ENCODE measurements around the gene DYNC1LI1. TPM values are rescaled to one million over a fixed set of nuclear protein-coding genes. Genes with fewer than 3 reads are reported as not detected.

Gene DYNC1LI1
- polyA plus RNA-seq, 2 of the 4 experiments (the other 2 are of a cell fraction): 42.0 to 66.9 TPM

- DNase-seq (ENCODE audit: low read depth in 1 of 2, low spot score in 1 of 2) (no peak), ATAC-seq (no peak), FAIRE-seq (no peak)
- H3K4me1 ChIP-seq: peaks cover 10% of the 10 kb centered on the region; the same call in 1 of the 3 replicates
- 82% methylated on average over 4 of the region's 4 CpGs for WGBS (ENCODE audit: missing lambda C conversion rate)
- no peak overlapping the region for H3K27ac ChIP-seq
- H3K9me3 ChIP-seq: no peaks in the 10 kb centered on the region
- H3K4me2 ChIP-seq: no peak overlapping the region
- ChIA-PET CTCF (no interaction called here), POLR2A (no interaction called here)
- TF ChIP-seq CBX2 (IDR thresholded peaks at IDR 0.05; ENCODE audit: borderline replicate concordance, low read depth): no peak
- TF ChIP-seq MYC (IDR thresholded peaks at IDR 0.05; ENCODE audit: borderline replicate concordance, low read length): no peak
- TF ChIP-seq HOXB13 (CRISPR knock-in tag; IDR thresholded peaks at IDR 0.05; ENCODE audit: low read depth): no peak
- TF ChIP-seq CHD4 (IDR thresholded peaks at IDR 0.05; ENCODE audit: borderline replicate concordance): no peak
- no peak for TF ChIP-seq SREBF2 (IDR thresholded peaks at IDR 0.05)
- TF ChIP-seq MAZ (IDR thresholded peaks at IDR 0.05; ENCODE audit: borderline replicate concordance, low read depth, low read length): no peak
- no peak for TF ChIP-seq EHF (CRISPR knock-in tag; IDR thresholded peaks at IDR 0.05)
- TF ChIP-seq RCOR1 (IDR thresholded peaks at IDR 0.05; ENCODE audit: low read depth, low read length): no peak
- H3K4me3 ChIP-seq: no peak overlapping the region
These were observed 25.7 kb upstream of the DYNC1LI1 start for GRCh38 chr3:32596282-32596908.

- DNase-seq (ENCODE audit: low read depth in 1 of 2, low spot score in 1 of 2) (no peak), ATAC-seq (no peak), FAIRE-seq (no peak)
- no peak overlapping the region for H3K4me2 ChIP-seq
- no peak overlapping the region for H3K27ac ChIP-seq
- POLR2A ChIA-PET: no interaction called here
- H3K4me1 ChIP-seq: peaks cover 10% of the 10 kb centered on the region; the same call in 1 of the 3 replicates
- no peak overlapping the region for H3K4me3 ChIP-seq
- TF ChIP-seq RNF2 (IDR thresholded peaks at IDR 0.05; ENCODE audit: borderline replicate concordance, low read depth) (no peak), CBX2 (IDR thresholded peaks at IDR 0.05; ENCODE audit: borderline replicate concordance, low read depth) (no peak), TFCP2L1 (CRISPR knock-in tag; IDR thresholded peaks at IDR 0.05) (no peak), JUNB (IDR thresholded peaks at IDR 0.05) (no peak), CHD2 (IDR thresholded peaks at IDR 0.05; ENCODE audit: low read length, partially characterized antibody) (no peak), MAZ (IDR thresholded peaks at IDR 0.05; ENCODE audit: borderline replicate concordance, low read depth, low read length) (no peak), NPAS2 (CRISPR knock-in tag; IDR thresholded peaks at IDR 0.05; ENCODE audit: borderline replicate concordance) (no peak), POLR2A (IDR thresholded peaks at IDR 0.05; ENCODE audit: low read length) (no peak), NFE2L2 (conservative IDR thresholded peaks at IDR 0.05; ENCODE audit: low read length) (no peak), SMC3 (IDR thresholded peaks at IDR 0.05) (no peak), RCOR1 (IDR thresholded peaks at IDR 0.05; ENCODE audit: low read depth, low read length) (no peak), MAFK (IDR thresholded peaks at IDR 0.05; ENCODE audit: partially characterized antibody) (no peak), MAX (IDR thresholded peaks at IDR 0.05) (no peak), KDM1A (IDR thresholded peaks at IDR 0.05; ENCODE audit: low read depth) (no peak)
- TF ChIP-seq, protein P1, sequence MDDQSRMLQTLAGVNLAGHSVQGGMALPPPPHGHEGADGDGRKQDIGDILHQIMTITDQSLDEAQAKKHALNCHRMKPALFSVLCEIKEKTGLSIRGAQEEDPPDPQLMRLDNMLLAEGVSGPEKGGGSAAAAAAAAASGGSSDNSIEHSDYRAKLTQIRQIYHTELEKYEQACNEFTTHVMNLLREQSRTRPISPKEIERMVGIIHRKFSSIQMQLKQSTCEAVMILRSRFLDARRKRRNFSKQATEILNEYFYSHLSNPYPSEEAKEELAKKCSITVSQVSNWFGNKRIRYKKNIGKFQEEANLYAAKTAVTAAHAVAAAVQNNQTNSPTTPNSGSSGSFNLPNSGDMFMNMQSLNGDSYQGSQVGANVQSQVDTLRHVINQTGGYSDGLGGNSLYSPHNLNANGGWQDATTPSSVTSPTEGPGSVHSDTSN (IDR thresholded peaks at IDR 0.05): no peak
- TF ChIP-seq, protein P2, sequence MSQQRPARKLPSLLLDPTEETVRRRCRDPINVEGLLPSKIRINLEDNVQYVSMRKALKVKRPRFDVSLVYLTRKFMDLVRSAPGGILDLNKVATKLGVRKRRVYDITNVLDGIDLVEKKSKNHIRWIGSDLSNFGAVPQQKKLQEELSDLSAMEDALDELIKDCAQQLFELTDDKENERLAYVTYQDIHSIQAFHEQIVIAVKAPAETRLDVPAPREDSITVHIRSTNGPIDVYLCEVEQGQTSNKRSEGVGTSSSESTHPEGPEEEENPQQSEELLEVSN (IDR thresholded peaks at IDR 0.05; ENCODE audit: borderline replicate concordance, low read depth): no peak
- CTCF ChIA-PET: interaction anchor here (2.2 kb wide), 1 partner anchor 11 kb away, joined by 7 read pairs; no protein-coding TSS in a partner anchor
- no peaks in the 10 kb centered on the region for H3K9me3 ChIP-seq
- 91% methylated on average over 2 of the region's 2 CpGs for WGBS (ENCODE audit: missing lambda C conversion rate)
These were observed 24.7 kb upstream of the DYNC1LI1 start for GRCh38 chr3:32595323-32595722.

DNA sequence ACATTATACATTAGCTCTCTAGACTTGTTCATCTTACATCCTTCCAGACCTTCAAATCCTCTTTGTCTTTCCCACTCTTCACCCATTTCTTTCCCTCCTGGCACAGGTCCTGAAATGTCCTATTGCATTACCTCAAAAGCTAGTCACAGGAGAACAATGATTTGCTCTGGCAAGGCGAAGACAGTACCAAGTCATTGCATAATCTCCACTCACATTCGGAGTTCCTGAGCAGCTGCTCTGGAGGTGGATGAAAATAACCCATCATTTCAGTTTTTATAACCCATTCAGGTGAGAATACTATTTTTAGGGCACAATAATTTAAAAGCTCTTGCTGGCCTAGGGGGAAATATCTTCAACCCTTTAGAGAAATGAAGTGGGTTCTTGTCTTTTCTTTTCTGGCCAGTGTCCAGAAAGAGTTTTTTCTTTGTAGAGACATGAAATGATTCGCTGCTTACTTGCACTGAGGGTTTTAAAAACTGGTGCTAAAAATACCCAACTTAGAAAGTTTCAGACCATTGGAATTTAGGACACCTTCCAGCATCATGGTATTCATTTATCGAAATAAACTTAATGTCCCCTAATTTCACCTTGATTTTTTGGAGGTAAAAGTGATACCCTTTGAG is 23.4 kb upstream of the DYNC1LI1 start:
- Histone ChIP-seq H3K4me3 (no peak overlapping the region), H3K4me2 (peak overlapping the region; percentile 27; the same call in 2 of the 3 replicates), H3K4me1 (peaks cover 10% of the 10 kb centered on the region; the same call in 1 of the 3 replicates), H3K9me3 (no peaks in the 10 kb centered on the region), H3K27ac (no peak overlapping the region)
- 31% methylated on average over 4 of the region's 4 CpGs for WGBS (ENCODE audit: missing lambda C conversion rate)
- ChIA-PET CTCF (interaction anchor here (1.3 to 2.2 kb wide), 2 partner anchors 9 to 84 kb away, joined by 5 to 7 read pairs; no protein-coding TSS in a partner anchor), POLR2A (interaction anchor here (0.9 kb wide), 1 partner anchor 24 kb away, joined by 3 read pairs; no protein-coding TSS in a partner anchor)
- FAIRE-seq (no peak), ATAC-seq (peak; percentile 46 to 50; a peak in 1 of 6 replicates), DNase-seq (ENCODE audit: low read depth in 1 of 2, low spot score in 1 of 2) (no peak)
- peak; percentile 36 to 47; a peak in 3 of 4 replicates for TF ChIP-seq CEBPB (IDR thresholded peaks at IDR 0.05)
- no peak for TF ChIP-seq REST (IDR thresholded peaks at IDR 0.05)
- TF ChIP-seq, protein P3, sequence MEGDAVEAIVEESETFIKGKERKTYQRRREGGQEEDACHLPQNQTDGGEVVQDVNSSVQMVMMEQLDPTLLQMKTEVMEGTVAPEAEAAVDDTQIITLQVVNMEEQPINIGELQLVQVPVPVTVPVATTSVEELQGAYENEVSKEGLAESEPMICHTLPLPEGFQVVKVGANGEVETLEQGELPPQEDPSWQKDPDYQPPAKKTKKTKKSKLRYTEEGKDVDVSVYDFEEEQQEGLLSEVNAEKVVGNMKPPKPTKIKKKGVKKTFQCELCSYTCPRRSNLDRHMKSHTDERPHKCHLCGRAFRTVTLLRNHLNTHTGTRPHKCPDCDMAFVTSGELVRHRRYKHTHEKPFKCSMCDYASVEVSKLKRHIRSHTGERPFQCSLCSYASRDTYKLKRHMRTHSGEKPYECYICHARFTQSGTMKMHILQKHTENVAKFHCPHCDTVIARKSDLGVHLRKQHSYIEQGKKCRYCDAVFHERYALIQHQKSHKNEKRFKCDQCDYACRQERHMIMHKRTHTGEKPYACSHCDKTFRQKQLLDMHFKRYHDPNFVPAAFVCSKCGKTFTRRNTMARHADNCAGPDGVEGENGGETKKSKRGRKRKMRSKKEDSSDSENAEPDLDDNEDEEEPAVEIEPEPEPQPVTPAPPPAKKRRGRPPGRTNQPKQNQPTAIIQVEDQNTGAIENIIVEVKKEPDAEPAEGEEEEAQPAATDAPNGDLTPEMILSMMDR (IDR thresholded peaks at IDR 0.05): no peak
- TF ChIP-seq CHD4 (IDR thresholded peaks at IDR 0.05; ENCODE audit: borderline replicate concordance): no peak
- TF ChIP-seq HEYL (CRISPR knock-in tag; IDR thresholded peaks at IDR 0.05): no peak
- no peak for TF ChIP-seq HOXB5 (CRISPR knock-in tag; IDR thresholded peaks at IDR 0.05)
- no peak for TF ChIP-seq KDM1A (IDR thresholded peaks at IDR 0.05; ENCODE audit: low read depth)
